HG03469 (cell line): ENCODE measurements around the gene UMODL1.
"Not testable (repeated sequence)": the region's sequence is repeated elsewhere in the genome, so short reads cannot be mapped to it uniquely, and the experiment has no call there.

Experiments used
- ATAC-seq: cut with Tn5 transposase; IDR thresholded peaks from one replicate; pipeline ENCODE4 v1.9.1; 2021; ENCODE audit warnings: mild to moderate bottlenecking, moderate library complexity, moderate number of reproducible peaks; ENCODE audit not compliant: unreplicated experiment

UMODL1 gene

DNA sequence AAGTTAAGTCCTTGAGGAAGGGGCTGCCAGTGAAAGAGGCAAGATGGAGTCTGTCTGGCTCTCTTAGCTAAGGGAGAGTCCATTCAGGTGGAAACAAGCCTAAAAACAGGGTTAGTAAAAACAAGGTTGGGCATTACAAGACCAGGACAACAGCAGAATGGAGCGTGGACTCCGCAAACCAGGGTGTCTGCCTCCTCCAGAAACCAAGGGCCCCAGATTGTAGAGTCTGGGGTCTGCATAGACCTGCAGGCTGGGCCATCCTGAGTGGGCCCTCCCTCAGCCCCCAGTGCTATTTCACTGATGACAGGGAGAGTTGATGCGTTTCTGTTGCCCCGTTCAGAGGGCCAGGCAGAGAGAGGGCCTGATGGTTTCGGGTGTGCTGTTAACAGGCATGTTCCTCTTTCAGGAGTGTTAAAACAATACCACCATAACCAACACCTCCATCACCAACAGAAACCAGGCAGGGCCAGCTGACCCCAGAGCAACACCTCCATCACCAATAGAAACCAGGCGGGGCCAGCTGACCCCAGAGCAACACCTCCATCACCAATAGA lies 6.6 kb downstream of the UMODL1 start:
- ATAC-seq = peak; percentile 63

DNA sequence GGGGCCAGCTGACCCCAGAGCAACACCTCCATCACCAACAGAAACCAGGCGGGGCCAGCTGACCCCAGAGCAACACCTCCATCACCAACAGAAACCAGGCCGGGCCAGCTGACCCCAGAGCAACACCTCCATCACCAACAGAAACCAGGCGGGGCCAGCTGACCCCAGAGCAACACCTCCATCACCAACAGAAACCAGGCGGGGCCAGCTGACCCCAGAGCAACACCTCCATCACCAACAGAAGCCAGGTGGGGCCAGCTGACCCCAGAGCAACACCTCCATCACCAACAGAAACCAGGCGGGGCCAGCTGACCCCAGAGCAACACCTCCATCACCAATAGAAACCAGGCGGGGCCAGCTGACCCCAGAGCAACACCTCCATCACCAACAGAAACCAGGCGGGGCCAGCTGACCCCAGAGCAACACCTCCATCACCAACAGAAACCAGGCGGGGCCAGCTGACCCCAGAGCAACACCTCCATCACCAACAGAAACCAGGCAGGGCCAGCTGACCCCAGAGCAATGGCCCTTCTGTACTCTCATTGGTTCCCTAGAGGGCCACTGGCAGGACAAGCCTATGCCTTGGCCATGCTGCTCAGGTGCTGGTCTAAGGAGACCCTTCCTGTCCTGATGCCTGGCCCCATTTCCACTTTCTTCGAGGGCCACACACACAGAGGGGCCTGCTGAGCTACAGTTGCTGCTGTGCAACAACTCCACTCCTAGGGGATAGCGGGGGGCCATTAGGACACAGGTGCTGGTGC lies 7.3 kb downstream of the UMODL1 start:
- not testable (repeated sequence) for ATAC-seq

DNA sequence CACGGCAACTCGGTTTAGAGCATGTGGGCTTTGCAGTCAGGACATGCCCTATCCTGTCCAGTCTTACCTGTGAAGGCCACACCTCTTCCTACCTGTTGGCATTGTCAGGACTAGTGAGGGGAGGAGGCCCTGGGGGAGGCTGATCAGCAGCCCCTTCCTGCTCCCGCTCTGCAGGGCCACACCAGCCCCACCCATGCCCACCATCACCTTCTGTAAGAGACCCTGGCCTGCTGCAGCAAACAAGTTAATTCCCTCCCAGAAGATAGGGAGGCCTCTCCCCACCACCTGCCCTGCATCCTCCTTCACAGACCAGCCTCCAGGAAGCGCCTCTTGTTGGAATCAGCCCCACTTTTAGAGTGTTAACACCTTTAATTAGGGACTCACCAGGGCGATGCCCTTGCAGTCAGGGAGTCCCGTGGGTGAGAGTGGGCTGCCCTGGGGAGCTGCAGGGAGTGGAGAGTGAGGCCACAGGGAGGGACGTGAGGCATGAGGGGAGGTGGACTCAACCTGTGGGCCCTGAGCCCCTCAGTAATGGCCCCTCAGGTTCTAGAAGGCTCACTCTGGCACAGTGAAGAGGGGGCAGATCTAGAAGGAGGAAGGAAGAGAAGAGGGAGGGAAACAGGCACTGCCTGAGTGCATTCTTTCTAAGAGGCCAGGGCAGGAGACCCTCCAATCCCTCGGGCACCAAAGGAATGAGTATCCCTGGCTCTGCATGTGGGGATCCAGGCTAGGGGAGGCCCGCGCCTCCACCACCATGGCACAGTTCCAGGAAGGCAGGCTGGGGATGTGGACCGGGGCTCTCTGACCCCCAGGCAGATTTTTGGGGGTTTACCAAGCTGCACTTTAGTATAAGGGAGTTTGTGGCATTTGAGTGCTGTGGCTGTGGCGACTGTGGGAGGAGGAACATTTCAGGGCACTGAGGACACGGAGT lies 8.2 kb downstream of the UMODL1 start:
- ATAC-seq = no peak

- ATAC-seq = no peak
These were observed 9.0 kb downstream of the UMODL1 start for GRCh38 chr21:42079939-42080787.

DNA sequence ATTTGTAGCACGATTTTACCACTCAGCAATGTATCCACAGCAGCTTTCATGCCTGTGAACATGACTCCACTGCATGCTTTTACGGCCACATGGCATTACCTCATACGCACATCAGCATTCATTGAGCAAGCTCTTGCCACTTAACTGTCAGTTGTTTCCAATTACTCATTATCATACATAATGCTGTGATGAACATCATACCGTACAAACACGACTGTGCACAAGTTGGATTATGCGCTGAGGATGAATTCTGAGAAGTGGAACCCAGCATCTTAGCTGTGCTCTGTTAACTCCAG lies 9.6 kb downstream of the UMODL1 start:
- no peak for ATAC-seq

DNA sequence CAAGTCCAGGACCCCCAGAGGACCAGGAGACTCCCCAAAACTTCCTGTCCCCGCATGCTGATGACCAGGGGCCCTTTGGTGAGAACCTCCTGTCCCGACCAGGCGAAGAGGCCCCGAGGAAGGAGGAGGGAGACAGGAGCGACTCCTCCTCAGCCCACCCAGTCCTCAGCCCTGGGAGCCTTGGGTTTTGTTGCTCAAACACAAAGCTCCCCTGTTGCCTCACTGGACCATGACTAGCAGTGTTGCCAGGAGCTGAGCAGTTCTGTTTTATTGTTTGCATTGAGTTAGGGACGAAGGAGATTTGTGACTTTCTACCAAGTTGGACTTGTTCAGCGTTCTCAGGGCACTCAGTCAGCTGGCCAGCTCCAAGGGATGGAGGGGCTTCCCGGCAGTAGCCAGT lies 10.0 kb downstream of the UMODL1 start:
- no peak for ATAC-seq

- ATAC-seq = no peak
These were observed 10.8 kb downstream of the UMODL1 start for GRCh38 chr21:42081931-42082381.

- no peak for ATAC-seq
These were observed 11.6 kb downstream of the UMODL1 start for GRCh38 chr21:42082501-42083360.

DNA sequence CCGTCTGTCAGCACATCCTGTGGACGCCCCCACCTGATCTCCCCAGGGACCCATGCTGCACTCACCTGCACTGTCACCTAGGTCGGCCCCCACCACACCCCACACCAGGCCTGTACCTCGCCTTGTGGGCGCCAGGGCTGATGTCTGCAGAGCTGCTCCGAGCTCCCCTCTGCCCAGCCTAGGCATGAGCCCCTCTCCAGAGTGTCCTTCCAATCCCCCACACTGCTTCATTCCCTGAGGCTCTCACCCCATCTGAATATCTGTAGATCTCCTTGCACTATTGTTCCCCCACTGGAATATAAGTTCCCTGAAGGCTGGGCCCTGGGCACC lies 12.2 kb downstream of the UMODL1 start:
- no peak for ATAC-seq

DNA sequence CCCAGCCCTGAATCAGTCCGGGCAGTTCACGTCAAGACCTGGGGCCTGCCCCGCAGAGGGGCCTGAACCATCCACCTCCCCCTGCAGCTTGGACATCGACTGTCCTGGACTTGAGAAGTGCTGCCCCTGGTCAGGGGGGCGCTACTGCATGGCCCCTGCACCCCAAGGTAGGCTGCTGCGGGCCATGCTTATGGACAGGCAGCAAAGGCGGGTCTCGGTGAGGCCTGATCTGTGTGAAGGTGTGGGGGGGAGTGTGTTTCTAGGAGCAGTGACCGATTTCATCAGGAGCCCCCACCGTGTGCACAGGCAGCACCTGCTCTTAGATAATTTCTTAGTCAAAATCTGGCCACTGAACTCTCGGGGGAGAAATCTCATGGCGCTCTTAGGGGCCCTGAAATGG lies 13.0 kb downstream of the UMODL1 start:
- no peak for ATAC-seq

- no peak for ATAC-seq
These were observed 14.3 kb downstream of the UMODL1 start for GRCh38 chr21:42085246-42086077.

DNA sequence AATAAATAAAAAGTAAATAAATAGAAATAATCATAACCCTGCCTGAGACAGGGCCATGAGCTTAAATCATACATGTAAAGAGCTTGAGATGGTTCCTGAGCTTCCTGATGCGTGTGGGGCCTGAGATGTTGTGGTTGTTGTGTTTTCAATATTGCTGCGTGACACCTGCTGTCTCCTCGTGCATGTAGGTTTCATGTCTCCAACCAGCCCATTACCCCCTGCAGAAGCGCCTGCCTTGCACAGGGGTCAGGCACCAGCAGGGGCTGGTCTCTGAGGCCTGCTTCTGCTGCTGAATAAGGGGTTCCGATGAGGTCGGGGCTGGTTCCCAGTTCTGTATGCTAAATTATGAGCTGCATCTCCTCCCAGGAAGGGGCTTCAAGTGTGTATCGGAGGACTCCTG lies 15.9 kb downstream of the UMODL1 start:
- ATAC-seq = no peak

GRCh38 chr21:42088148-42088547 lies 17.0 kb downstream of the UMODL1 start:
- no peak for ATAC-seq

- ATAC-seq = no peak
These were observed 17.5 kb downstream of the UMODL1 start for GRCh38 chr21:42088658-42089057.

- no peak for ATAC-seq
These were observed 18.0 kb downstream of the UMODL1 start for GRCh38 chr21:42089093-42089631.

- no peak for ATAC-seq
These were observed 18.7 kb downstream of the UMODL1 start for GRCh38 chr21:42089665-42090310.

DNA sequence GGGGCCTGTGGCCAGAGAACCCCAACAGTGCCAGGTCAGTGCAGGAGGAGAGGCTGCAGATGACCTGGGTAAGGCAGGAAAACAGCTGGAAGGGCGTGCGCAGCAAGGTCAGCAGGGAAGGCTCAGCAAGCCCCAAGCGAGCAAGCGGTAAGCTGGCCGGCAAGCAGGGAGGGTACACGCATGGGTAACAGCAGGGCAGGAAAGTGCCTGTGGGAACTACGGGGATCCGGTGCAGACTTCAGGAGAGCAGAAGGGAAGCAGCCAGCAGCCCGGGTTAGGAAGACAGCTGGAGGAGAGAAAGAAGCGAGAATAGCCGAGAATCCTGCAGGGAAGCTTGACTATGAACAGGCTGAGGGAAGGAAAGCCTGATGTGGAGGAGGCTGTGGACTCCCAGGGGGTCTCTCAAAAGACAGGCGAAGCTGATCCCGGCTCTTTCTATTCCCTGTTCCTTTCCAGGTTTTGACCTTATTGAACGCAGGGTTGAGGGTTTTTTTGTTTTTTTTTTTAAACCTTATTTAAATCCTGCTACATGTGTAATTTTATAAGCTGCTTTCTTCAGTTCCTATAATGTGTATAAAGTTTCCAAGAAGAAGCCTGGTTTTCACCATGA lies 20.9 kb downstream of the UMODL1 start:
- ATAC-seq = no peak

DNA sequence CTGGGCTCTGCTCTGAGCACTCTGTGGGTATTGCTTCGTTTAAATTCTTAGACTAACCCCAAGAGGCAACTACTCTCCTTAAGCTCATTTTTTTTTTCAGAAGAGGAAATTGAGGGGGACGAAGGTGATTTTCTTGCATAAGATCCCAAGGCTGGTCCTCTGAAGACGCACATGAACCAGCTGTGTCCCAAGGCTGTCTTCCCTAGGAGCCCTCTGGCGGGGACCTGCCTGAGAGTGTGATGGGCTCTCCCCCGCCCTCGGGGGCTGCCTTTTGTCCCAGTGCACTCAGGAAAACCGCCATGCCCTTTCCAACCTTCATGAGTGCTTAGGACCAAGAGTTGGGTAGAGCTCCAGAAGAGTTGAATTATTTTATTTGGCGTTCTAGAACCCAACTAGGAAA lies 21.7 kb downstream of the UMODL1 start:
- no peak for ATAC-seq
